HG03060 (cell line): Measurements from ENCODE around the gene PRKAG3.

ENCODE experiments used
- ATAC-seq: cut with Tn5 transposase; IDR thresholded peaks from one replicate; pipeline ENCODE4 v1.9.1; 2021; ENCODE audit warnings: low read depth, moderate number of reproducible peaks; ENCODE audit not compliant: unreplicated experiment

PRKAG3 gene

GRCh38 chr2:218816561-218817011 lies 15.0 kb downstream of the PRKAG3 start:
- ATAC-seq, result no peak

- no peak for ATAC-seq
Observed at GRCh38 chr2:218815649-218816048, 16.0 kb downstream of the PRKAG3 start.

GRCh38 chr2:218815244-218815637 lies 16.4 kb downstream of the PRKAG3 start:
- ATAC-seq, result no peak

- no peak for ATAC-seq
Observed at GRCh38 chr2:218814540-218815243, 16.9 kb downstream of the PRKAG3 start.

- ATAC-seq, result no peak
Observed at GRCh38 chr2:218813771-218814460, 17.7 kb downstream of the PRKAG3 start.

GRCh38 chr2:218812861-218813260 lies 18.7 kb downstream of the PRKAG3 start:
- no peak for ATAC-seq

- ATAC-seq, result no peak
Observed at GRCh38 chr2:218812096-218812815, 19.3 kb downstream of the PRKAG3 start.

- no peak for ATAC-seq
Observed at GRCh38 chr2:218811382-218811781, 20.2 kb downstream of the PRKAG3 start.

GRCh38 chr2:218810256-218810655 lies 21.3 kb downstream of the PRKAG3 start:
- no peak for ATAC-seq

- ATAC-seq, result no peak
Observed at GRCh38 chr2:218809515-218809914, 22.1 kb downstream of the PRKAG3 start.

- no peak for ATAC-seq
Observed at GRCh38 chr2:218807626-218808025, 24.0 kb downstream of the PRKAG3 start.

- no peak for ATAC-seq
Observed at GRCh38 chr2:218806346-218806978, 25.1 kb downstream of the PRKAG3 start.

GRCh38 chr2:218805627-218806026 lies 26.0 kb downstream of the PRKAG3 start:
- no peak for ATAC-seq

GRCh38 chr2:218804817-218805216 lies 26.8 kb downstream of the PRKAG3 start:
- no peak for ATAC-seq

GRCh38 chr2:218802386-218802994 lies 29.1 kb downstream of the PRKAG3 start:
- ATAC-seq, result no peak

- ATAC-seq, result no peak
Observed at GRCh38 chr2:218799990-218800389, 31.6 kb downstream of the PRKAG3 start.

GRCh38 chr2:218798767-218799504 lies 32.7 kb downstream of the PRKAG3 start:
- ATAC-seq, result no peak

- no peak for ATAC-seq
Observed at GRCh38 chr2:218796691-218797090, 34.9 kb downstream of the PRKAG3 start.

GRCh38 chr2:218792433-218792832 lies 39.2 kb downstream of the PRKAG3 start:
- ATAC-seq, result no peak
